Muscle layer of colon (tissue), 2 donors: Measurements from ENCODE around the gene TMEM33.

ENCODE experiments used
- H3K27ac ChIP-seq: one replicate; pipeline ENCODE4 v1.7.0; 2013; ENCODE audit warnings: low read depth, mild to moderate bottlenecking, low read length, moderate library complexity
- H3K27me3 ChIP-seq, 2 donors: one replicate each; pipeline ENCODE4 v1.7.0; 2013; ENCODE audit warnings: low read length in 2 of 2, mild to moderate bottlenecking in 2 of 2; ENCODE audit not compliant: insufficient read depth in 2 of 2, control insufficient read depth in 1 of 2
- H3K36me3 ChIP-seq: one replicate; pipeline ENCODE4 v1.7.0; 2013; ENCODE audit warnings: mild to moderate bottlenecking, low read length; ENCODE audit not compliant: insufficient read depth
- H3K4me1 ChIP-seq: one replicate; pipeline ENCODE4 v1.7.0; 2013; ENCODE audit warnings: mild to moderate bottlenecking, low read length; ENCODE audit not compliant: insufficient read depth
- H3K4me3 ChIP-seq, 2 donors: one replicate each; pipeline ENCODE4 v1.7.0; 2013; ENCODE audit warnings: low read length in 2 of 2, low read depth in 1 of 2, mild to moderate bottlenecking in 1 of 2, moderate library complexity in 1 of 2
- H3K9ac ChIP-seq: one replicate; pipeline ENCODE4 v1.7.0; 2013; ENCODE audit warnings: low read length
- H3K9me3 ChIP-seq: one replicate; pipeline ENCODE4 v1.7.0; 2013; ENCODE audit warnings: mild to moderate bottlenecking, low read length
- donor health status: abdominal sarcoma.
- donor health status: Adenocarcinoma of cecum.

TMEM33 gene

DNA sequence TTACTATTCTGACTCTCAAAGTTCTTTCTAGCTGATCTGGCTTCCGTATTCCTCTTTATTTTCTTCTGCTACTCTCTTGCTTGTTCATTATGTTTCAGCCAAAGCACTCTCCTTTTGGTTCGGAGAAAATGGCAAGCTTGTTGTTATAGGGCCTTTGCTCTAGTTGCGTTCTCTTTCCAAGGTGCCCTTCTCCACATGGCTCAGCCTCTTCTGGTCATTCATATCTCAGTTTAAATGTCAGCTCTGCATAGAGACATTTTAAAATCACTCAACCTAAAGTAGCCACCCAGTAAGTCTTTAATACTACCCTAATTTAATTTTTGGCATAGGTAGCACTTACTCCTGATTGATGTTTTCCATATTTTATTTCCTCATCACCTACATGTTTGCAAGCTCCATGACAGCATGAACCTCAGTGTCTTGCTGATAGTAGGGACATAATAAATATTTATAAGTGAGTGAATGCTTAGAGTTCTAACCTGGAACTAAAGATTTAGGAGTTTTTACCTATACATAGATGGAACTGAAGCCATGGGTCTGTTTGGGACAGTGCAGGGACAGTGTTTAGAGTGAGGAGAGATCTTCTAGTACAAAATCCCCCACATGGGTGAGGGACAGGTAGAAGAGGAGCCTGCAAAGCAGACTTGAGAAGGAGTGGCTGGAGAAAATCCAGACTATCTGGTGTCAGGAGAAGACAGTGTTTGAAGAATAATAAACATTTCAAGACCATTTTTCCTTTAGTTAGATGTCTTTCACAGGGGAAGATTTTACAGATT lies 73.0 kb downstream of the TMEM33 start:
- no peak overlapping the region for H3K27ac ChIP-seq

More for the DNA sequence above, 73.0 kb downstream of the TMEM33 start:
- Histone ChIP-seq H3K9me3 (no peaks in the 10 kb centered on the region), H3K4me1 (peaks cover 4% of the 10 kb centered on the region), H3K9ac (no peak overlapping the region), H3K4me3 (no peak overlapping the region), H3K27me3 (no peaks in the 10 kb centered on the region), H3K36me3 (peaks cover 3% of the 10 kb centered on the region)
